Measurements from ENCODE around the gene SUN3. TPM values are rescaled to one million over a fixed set of nuclear protein-coding genes. Genes with fewer than 3 reads are reported as not detected.

The SUN3 gene
- total RNA-seq, 2 experiments from 2014 or later: 2.9 TPM; not detected in 1

DNA sequence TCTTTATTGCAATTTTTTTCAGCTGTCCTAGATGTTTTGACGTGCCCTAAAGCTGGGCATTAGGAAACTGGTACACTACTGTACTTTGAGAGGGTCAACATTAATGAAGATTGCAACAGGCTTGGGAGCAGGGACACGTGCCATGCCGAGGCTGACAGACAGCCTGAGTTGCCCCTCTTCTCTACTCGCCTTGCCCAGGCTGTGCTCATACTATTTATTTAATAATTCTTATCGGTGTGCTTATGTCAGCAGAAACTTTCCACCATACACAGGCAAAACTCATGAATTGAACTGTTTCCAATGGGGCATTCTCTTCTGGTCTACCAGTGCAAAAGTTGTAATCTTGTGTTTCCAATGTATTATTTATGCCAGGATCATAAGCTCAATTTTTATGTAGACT lies 30.8 kb upstream of the SUN3 start:
- BruUV-seq (replicated peaks): no TSS peak
- Histone ChIP-seq H3K27ac (ENCODE audit: low read depth, low read length, poor library complexity, severe bottlenecking) (no peak overlapping the region), H3K4me2 (ENCODE audit: low read length) (no peak overlapping the region), H3K4me3 (ENCODE audit: low read depth, low read length, poor library complexity, severe bottlenecking) (no peak overlapping the region), H3K9me2 (ENCODE audit: insufficient read depth, low read length) (no peaks in the 10 kb centered on the region), H3K4me1 (ENCODE audit: insufficient read depth, low read length, poor library complexity, severe bottlenecking) (no peaks in the 10 kb centered on the region), H3K9me3 (ENCODE audit: low read length) (no peaks in the 10 kb centered on the region), H3K36me3 (ENCODE audit: insufficient read depth, low read length) (no peaks in the 10 kb centered on the region), H4K20me1 (ENCODE audit: insufficient read depth, low read length) (no peaks in the 10 kb centered on the region), H3K79me2 (ENCODE audit: insufficient read depth, low read depth, low read length) (no peaks in the 10 kb centered on the region), H2AFZ (ENCODE audit: low read length) (no peak overlapping the region)
- POLR2A ChIA-PET: interaction anchor here (0.7 to 1.7 kb wide), 2 partner anchors 11 to 55 kb away, joined by 3 to 4 read pairs; no protein-coding TSS in a partner anchor
- CTCF ChIA-PET (ENCODE audit: unreplicated experiment): no interaction called here
- no peak for DNase-seq (ENCODE audit: low spot score)
- intact Hi-C loops (cut with micrococcal nuclease; ENCODE audit: unreplicated experiment): no loop called here
- TF ChIP-seq EZH2phosphoT487 (IDR thresholded peaks at IDR 0.05; ENCODE audit: borderline replicate concordance, low read depth, low read length) (no peak), CTCF (conservative IDR thresholded peaks at IDR 0.05; ENCODE audit: low read length) (no peak)

- TF ChIP-seq EZH2phosphoT487 (IDR thresholded peaks at IDR 0.05; ENCODE audit: borderline replicate concordance, low read depth, low read length) (no peak), CTCF (conservative IDR thresholded peaks at IDR 0.05; ENCODE audit: low read length) (no peak)
- no peak overlapping the region for H3K4me2 ChIP-seq (ENCODE audit: low read length)
- no peak overlapping the region for H2AFZ ChIP-seq (ENCODE audit: low read length)
- POLR2A ChIA-PET: no interaction called here
- no TSS peak for BruUV-seq (replicated peaks)
- no peaks in the 10 kb centered on the region for H4K20me1 ChIP-seq (ENCODE audit: insufficient read depth, low read length)
- H3K79me2 ChIP-seq (ENCODE audit: insufficient read depth, low read depth, low read length): no peaks in the 10 kb centered on the region
- CTCF ChIA-PET (ENCODE audit: unreplicated experiment): interaction anchor here (0.6 kb wide), 1 partner anchor 141 kb away, joined by 3 read pairs; no protein-coding TSS in a partner anchor
- no peak overlapping the region for H3K27ac ChIP-seq (ENCODE audit: low read depth, low read length, poor library complexity, severe bottlenecking)
- H3K9me3 ChIP-seq (ENCODE audit: low read length): no peaks in the 10 kb centered on the region
- H3K36me3 ChIP-seq (ENCODE audit: insufficient read depth, low read length): no peaks in the 10 kb centered on the region
- H3K4me1 ChIP-seq (ENCODE audit: insufficient read depth, low read length, poor library complexity, severe bottlenecking): no peaks in the 10 kb centered on the region
- DNase-seq (ENCODE audit: low spot score): no peak
- intact Hi-C loops (cut with micrococcal nuclease; ENCODE audit: unreplicated experiment): no loop called here
- H3K4me3 ChIP-seq (ENCODE audit: low read depth, low read length, poor library complexity, severe bottlenecking): no peak overlapping the region
- H3K9me2 ChIP-seq (ENCODE audit: insufficient read depth, low read length): no peaks in the 10 kb centered on the region
Observed at GRCh38 chr7:48058990-48059389, 30.1 kb upstream of the SUN3 start.

- Histone ChIP-seq H2AFZ (ENCODE audit: low read length) (no peak overlapping the region), H3K27ac (ENCODE audit: low read depth, low read length, poor library complexity, severe bottlenecking) (no peak overlapping the region), H3K4me1 (ENCODE audit: insufficient read depth, low read length, poor library complexity, severe bottlenecking) (no peaks in the 10 kb centered on the region), H3K79me2 (ENCODE audit: insufficient read depth, low read depth, low read length) (no peaks in the 10 kb centered on the region), H3K9me2 (ENCODE audit: insufficient read depth, low read length) (no peaks in the 10 kb centered on the region), H4K20me1 (ENCODE audit: insufficient read depth, low read length) (no peaks in the 10 kb centered on the region), H3K4me2 (ENCODE audit: low read length) (no peak overlapping the region), H3K36me3 (ENCODE audit: insufficient read depth, low read length) (no peaks in the 10 kb centered on the region), H3K9me3 (ENCODE audit: low read length) (no peaks in the 10 kb centered on the region), H3K4me3 (ENCODE audit: low read depth, low read length, poor library complexity, severe bottlenecking) (no peak overlapping the region)
- intact Hi-C loops (cut with micrococcal nuclease; ENCODE audit: unreplicated experiment): no loop called here
- no peak for DNase-seq (ENCODE audit: low spot score)
- no TSS peak for BruUV-seq (replicated peaks)
- POLR2A ChIA-PET: interaction anchor here (1.0 to 1.4 kb wide), 2 partner anchors 9 to 42 kb away, joined by 3 to 4 read pairs; no protein-coding TSS in a partner anchor
- CTCF ChIA-PET (ENCODE audit: unreplicated experiment): interaction anchor here (0.6 kb wide), 1 partner anchor 189 kb away, joined by 4 read pairs; no protein-coding TSS in a partner anchor
- TF ChIP-seq CTCF (conservative IDR thresholded peaks at IDR 0.05; ENCODE audit: low read length) (no peak), EZH2phosphoT487 (IDR thresholded peaks at IDR 0.05; ENCODE audit: borderline replicate concordance, low read depth, low read length) (no peak)
Observed at GRCh38 chr7:48053736-48054135, 24.8 kb upstream of the SUN3 start.

All from OCI-LY7 (cell line).